ENCODE results near the gene DHRS1.
"Not testable (repeated sequence)": the region's sequence is repeated elsewhere in the genome, so short reads cannot be mapped to it uniquely, and the experiment has no call there.

Gene DHRS1

GRCh38 chr14:24261969-24262327, 37.6 kb downstream of the DHRS1 start:
- no peak for DNase-seq

GRCh38 chr14:24261256-24261968, 38.2 kb downstream of the DHRS1 start:
- no peak for DNase-seq

- DNase-seq: no peak
Observed at GRCh38 chr14:24260780-24261157, 38.8 kb downstream of the DHRS1 start.

GRCh38 chr14:24260026-24260779, 39.4 kb downstream of the DHRS1 start:
- DNase-seq: no peak

GRCh38 chr14:24259282-24260025, 40.1 kb downstream of the DHRS1 start:
- no peak for DNase-seq

- DNase-seq: no peak
Observed at GRCh38 chr14:24258548-24259265, 40.9 kb downstream of the DHRS1 start.

- DNase-seq: no peak
Observed at GRCh38 chr14:24258119-24258518, 41.5 kb downstream of the DHRS1 start.

GRCh38 chr14:24256960-24257359, 42.6 kb downstream of the DHRS1 start:
- no peak for DNase-seq

GRCh38 chr14:24255931-24256711, 43.5 kb downstream of the DHRS1 start:
- DNase-seq: no peak

GRCh38 chr14:24255438-24255837, 44.1 kb downstream of the DHRS1 start:
- DNase-seq: no peak

- no peak for DNase-seq
Observed at GRCh38 chr14:24254630-24255392, 44.8 kb downstream of the DHRS1 start.

GRCh38 chr14:24253936-24254335, 45.6 kb downstream of the DHRS1 start:
- no peak for DNase-seq

GRCh38 chr14:24252289-24253124, 47.1 kb downstream of the DHRS1 start:
- no peak for DNase-seq

- no peak for DNase-seq
Observed at GRCh38 chr14:24251880-24252288, 47.7 kb downstream of the DHRS1 start.

- no peak for DNase-seq
Observed at GRCh38 chr14:24250354-24250753, 49.2 kb downstream of the DHRS1 start.

GRCh38 chr14:24249230-24250021, 50.2 kb downstream of the DHRS1 start:
- DNase-seq: no peak

GRCh38 chr14:24247422-24247821, 52.2 kb downstream of the DHRS1 start:
- DNase-seq: no peak

- no peak for DNase-seq
Observed at GRCh38 chr14:24246765-24247212, 52.8 kb downstream of the DHRS1 start.

- not testable (repeated sequence) for DNase-seq
Observed at GRCh38 chr14:24245350-24245749, 54.2 kb downstream of the DHRS1 start.
